Stimulated activated CD8-positive, alpha-beta memory T cell treated with anti-CD3 and anti-CD28 coated beads, Interleukin-12 subunit alpha, Interleukin-12 subunit beta, amount 100 ng/mL, for 24 hours (primary cell): Measurements from ENCODE around the gene CTIF.

Experiments
- DNase-seq: peaks from one replicate; pipeline ENCODE4 v3.0.0-alpha.2; 2020; ENCODE audit errors: extremely low read depth

The CTIF gene

GRCh38 chr18:48680339-48681250 lies 141.8 kb downstream of the CTIF start:
- no peak for DNase-seq

- DNase-seq, result no peak
Observed at GRCh38 chr18:48682768-48683167, 143.9 kb downstream of the CTIF start.

- DNase-seq, result no peak
Observed at GRCh38 chr18:48683197-48683596, 144.4 kb downstream of the CTIF start.

GRCh38 chr18:48683661-48684060 lies 144.8 kb downstream of the CTIF start:
- no peak for DNase-seq

GRCh38 chr18:48687346-48688042 lies 148.7 kb downstream of the CTIF start:
- no peak for DNase-seq

GRCh38 chr18:48688961-48689360 lies 150.1 kb downstream of the CTIF start:
- DNase-seq, result no peak

DNA sequence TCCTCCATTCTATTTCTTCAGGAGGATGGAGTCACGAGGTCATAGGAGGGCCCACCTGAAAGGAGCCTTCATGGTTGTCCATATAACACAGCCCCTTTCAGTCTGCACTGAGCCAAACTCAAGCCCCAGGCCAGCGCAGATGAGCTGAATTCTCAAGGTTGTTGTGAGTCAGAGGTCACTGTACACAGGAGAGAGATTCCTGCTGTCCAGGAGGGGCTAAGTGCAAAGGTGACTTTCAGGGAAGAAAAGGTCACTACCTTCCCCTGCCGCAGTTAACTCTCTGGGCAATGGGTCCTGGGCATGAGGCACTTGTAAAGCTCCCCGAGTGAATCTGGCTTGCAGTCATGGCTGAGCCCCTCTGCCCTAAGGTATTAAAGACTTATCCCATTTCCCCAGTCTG lies 150.7 kb downstream of the CTIF start:
- DNase-seq, result no peak

- DNase-seq, result no peak
Observed at GRCh38 chr18:48690494-48690893, 151.7 kb downstream of the CTIF start.

DNA sequence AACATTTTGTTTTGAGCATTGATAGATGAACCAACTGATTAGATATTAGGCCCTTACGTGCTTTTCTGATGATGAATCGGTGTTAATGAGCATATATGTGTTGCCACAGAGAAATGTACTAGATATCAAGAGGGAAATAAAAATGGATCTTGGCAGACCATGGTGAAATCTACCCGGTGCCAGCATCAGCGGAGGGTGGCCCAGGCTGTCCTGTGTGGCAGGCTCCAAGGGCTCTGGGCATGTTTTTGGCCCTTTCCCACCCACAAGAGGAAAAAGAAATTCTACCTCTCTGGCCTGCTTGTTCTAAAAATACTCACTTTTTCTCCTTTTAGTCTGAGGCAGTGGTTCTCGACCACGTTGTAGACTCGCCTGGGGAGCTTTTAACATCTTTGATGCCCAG lies 154.2 kb downstream of the CTIF start:
- no peak for DNase-seq

DNA sequence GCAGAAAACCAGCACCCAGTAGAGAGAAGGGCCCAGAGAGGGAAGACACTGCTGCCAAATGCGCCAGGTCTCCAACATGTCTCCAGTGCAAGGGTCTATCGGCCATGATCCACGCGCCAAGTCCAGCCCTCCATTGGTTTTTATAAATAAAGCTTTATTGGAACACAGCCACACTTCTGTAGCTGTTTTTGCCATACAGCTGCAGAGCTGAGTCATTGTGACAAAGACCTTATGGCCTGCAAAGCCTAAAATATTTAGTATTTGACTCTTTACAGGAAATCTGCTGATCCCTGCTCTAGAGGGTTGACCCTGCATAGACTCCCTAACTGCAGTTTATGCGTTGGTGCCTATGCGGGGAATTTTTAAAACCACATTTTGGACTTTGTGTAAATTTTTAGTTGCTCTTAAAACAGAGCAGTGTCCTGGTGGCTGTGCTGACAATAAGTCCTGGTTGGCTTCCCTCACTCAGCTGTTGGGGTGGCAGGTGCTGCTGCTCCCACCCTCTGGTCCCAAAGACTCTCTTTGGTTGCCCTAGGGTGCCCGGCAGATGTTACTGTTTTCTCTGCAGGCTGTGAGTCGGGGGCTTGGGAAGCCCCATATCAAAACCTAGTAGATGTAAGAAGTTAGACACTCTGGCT lies 154.9 kb downstream of the CTIF start:
- no peak for DNase-seq

DNA sequence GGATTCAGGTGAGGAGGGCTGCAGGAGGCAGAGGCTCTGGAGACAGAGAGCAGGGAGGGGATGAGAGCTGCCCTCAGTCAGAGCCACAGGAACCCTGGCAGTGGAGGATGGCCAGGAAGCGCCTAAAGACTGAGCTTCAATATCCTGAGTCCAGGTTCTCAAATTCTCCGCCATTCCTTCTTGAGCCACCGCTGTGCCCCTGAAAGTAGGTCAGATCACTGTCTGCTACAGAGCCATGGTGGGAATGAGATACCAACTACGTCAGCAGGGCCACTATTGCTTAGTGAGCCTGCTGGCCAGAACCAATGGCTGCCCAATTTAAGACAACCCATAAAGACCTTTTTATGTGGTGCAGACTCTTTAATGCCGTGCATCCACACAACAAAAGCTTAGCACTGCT lies 155.5 kb downstream of the CTIF start:
- DNase-seq, result no peak

DNA sequence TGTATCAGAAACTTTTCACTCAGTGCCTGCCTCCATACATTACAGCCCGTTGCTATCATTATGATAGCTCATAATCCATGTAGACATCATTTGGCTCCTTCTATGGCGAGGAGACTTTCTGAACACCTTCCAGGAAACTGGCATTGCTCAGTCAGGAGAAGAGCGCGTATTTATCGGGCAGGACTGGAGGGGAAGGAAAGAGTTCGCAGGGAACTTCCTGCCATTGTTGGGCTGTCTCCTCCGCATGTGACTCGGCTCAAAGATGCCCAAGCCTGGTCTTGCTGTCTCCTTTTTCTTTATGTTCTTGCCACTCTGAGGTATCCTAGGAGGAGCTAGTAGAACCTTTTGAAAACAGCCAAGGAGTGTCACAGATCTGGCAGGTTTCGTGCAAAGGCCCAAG lies 156.8 kb downstream of the CTIF start:
- no peak for DNase-seq

- DNase-seq, result no peak
Observed at GRCh38 chr18:48696218-48696617, 157.4 kb downstream of the CTIF start.

- DNase-seq, result no peak
Observed at GRCh38 chr18:48697441-48697840, 158.6 kb downstream of the CTIF start.

DNA sequence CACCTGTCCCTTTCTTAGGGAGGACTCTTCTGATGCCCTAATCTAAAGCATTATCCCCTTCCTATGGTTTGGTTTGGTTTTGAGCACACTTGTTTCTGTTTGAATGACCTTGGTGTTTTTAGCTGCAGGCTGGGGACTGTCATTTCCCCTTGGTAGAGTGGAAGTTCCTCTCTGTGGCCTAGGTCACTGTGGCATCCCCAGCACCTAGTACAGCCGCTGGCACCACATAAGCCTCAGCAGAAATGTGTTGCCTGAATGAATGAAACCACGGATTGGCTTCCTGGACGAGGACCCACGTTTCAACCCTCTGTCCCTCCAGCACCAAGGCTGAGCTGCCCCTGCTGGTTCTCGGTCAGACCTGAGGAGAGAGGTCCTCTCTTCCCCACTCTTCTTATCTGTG lies 159.9 kb downstream of the CTIF start:
- DNase-seq, result no peak

- DNase-seq, result no peak
Observed at GRCh38 chr18:48699761-48700160, 160.9 kb downstream of the CTIF start.

DNA sequence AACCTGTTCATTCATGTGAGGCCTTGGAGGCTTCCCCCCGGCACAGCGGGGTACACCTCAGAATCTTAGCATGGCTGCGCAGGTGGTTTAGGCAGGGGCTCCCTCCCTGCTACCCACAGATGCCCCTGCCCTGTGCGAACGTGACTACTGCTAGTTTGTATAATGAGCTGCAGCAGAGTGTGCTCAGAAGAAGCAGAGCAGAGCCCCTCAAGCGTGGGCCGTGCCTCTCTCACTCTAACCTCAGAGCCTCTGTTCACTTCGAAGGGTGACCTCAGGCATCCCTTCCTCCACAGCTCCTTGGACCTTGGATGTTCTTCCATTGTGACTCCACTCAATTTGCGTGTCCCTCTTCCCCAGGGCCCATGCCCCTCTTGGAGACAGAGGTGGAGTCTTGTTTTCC lies 161.6 kb downstream of the CTIF start:
- no peak for DNase-seq

DNA sequence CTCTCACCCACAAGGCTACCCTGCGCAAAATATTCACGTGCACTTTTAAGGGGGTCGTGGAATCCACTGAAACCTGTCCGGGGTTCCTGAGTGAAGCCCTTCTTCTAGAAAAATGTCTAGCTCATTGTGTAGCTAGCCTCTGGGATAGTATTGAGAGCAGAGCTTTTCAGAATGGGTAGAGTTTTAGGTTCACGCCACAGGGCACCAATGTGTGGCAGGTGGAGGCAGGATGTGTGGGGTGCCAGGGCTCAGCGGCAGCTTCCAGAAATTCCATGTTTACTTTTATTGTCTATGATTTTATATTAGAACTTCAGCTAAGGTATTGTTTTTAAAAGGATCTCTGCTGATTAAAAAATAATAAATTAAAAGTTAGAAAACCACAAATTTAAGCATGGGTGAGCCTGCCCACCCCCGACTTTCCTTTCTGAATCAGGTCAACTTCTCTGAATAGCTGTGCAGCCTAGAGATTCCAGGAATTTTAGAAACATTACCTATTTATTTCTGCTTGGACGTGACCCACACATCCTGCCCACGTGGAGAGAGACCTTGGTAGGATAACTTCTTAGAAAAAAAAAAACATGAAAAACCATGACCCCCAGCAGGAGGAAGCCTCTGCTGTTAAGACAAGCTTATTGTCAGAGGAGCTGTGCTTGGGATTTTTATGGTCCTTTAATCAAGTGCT lies 163.7 kb downstream of the CTIF start:
- DNase-seq, result no peak

GRCh38 chr18:48703028-48703386 lies 164.2 kb downstream of the CTIF start:
- no peak for DNase-seq

GRCh38 chr18:48703418-48703817 lies 164.6 kb downstream of the CTIF start:
- no peak for DNase-seq

DNA sequence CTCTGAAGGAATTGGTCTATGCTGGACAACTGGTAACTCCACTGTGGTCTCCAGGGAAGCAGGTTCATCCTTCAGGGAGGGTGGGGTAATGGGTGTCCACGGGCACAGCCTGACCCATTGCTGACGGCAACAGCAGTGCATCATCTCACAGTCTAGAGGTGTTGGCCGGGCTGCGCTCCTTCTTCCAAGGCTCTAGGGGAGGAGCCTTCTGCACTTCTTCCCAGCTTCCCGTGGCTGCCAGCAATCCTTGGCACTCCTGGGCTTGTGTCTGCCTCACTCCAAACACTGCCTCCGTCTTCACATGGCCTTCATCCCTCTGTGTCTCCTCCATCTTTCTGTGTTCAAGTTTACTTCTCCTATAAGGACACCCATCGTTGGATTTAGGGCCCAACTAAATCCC lies 166.2 kb downstream of the CTIF start:
- no peak for DNase-seq

- DNase-seq, result no peak
Observed at GRCh38 chr18:48705531-48705930, 166.7 kb downstream of the CTIF start.
